ENCODE measurements around the gene SH3PXD2B.
"Not testable (repeated sequence)": the region's sequence is repeated elsewhere in the genome, so short reads cannot be mapped to it uniquely, and the experiment has no call there.

The SH3PXD2B gene

DNA sequence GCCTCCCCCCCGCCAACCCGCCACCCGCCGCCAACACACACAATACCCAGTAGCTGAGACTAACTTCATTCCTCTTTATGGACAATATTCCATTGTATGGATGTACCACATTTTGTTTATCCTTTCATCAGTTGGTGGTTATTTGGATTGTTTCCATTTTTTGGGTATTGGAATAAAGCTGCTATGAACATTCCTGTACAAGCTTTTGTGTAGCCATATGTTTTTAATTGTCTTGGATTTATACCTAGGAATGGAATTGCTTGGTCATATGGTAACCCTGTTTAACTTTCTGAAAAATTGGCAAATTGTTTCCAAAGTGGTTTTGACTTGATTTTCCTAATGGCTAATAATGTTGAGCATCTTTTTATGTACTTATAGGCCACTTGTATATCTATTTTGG lies 165.9 kb downstream of the SH3PXD2B start:
- no peak for DNase-seq

DNA sequence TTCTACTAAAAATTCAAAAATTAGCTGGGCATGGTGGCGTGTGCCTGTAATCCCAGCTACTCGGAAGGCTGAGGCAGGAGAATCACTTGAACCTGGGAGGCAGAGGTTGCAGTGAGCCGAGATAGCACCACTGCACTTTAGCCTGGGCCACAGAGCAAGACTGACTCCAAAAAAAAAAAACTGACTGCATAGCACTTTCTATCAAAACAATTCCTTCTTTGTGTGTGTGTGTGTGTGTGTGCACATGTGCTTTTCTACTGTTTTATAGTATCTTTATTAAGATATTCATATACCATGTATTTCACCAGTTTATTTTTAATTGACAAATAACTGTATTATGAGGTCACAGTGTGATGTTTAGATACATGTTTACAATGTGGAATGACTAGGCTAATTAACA lies 167.2 kb downstream of the SH3PXD2B start:
- DNase-seq, result not testable (repeated sequence)

DNA sequence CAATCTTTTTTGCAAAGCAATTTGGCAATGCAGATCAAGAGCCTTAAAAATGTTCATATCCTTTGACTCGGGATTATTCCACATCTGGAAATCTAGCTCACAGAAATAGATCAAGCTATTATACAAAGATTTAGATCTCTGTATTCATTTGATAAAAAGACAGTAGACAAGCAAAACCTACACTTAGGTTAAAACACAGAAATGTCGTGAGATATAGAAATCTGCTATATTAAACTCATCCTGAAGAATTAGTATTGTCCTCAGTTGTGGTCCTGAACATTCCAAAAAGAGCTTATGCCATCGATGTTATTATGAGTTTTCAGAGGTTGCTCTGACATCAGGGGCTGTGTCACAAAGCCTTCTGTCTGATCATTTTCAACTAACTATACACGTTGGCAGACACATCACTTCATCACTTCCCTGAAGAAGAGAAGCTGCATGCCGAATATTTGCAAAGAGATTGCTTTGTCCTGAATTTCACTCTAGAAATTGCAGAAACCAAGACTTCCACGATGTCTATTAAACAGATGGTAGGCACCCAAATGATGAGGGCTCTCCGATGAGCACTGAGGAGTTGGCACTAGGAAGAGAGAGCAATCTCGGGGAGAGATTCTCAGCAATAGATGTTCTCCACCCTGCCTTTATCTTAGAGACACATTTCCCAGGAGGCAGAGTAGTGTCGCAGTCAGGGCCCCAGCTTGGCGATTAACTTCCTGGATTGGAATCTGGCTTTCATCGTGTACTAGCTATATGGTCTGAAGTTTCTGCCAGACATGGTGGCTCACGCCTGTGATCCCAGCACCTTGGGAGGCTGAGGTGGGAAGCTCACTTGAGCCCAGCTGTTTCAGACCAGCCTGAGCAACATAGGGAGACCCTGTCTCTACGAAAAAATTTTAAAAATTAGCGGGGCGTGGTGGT lies 168.8 kb downstream of the SH3PXD2B start:
- no peak for DNase-seq

DNA sequence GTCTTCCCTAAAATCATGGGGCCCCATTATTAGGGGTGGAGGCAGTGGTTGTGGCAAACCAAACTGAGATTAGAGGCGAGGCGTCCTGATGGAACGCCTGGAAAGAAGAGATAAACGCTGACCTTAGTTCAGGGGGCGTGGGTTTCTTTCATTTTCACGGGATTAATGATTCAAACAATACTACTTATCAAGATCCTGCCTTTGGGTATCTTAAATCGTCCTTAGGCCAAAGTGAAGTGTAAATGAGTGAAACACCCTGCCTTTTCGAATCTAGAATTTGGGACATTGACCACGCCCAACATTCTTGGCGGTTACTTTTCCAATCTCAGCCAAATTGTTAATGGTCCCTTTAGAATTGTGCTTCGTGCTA lies 169.7 kb downstream of the SH3PXD2B start:
- peak; percentile 39 for DNase-seq

DNA sequence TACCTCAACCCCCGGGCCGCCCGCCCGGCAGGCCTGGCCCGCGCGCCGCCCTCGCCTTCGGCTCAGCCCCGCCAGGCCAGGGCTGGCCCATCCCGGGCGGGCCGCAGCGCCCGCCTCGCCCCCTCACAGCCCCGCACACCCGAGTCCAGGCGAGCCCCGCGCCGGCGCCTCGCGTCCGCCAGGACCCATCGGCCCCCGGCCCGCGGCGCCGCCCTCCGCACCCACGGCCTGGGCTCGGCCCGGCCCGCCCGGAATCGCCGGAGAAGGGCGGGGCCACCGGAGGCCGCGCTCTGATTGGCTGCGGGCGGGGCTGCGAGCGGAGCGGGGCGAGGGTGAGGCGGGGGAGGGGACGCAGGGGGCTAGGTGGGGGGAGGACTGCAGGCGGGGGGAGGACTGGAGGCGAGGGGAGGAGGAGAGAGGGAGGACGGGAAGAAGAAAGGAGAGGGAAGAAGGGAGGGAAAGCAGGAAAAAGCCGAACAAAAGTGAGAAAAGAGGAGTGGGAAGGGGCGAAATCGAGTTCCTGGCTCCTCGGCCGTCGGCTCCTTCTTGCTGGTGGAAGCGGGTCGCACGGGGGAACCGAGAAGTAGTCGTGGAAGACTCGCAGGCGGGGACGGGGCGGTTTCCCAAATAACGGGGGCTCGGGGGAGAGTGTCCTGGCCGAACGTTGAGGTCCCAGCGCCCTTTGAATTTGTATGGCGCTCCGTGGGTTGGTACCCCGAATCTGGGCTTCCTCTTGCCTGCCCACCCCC lies 170.3 kb downstream of the SH3PXD2B start:
- DNase-seq, result peak; percentile 87

DNA sequence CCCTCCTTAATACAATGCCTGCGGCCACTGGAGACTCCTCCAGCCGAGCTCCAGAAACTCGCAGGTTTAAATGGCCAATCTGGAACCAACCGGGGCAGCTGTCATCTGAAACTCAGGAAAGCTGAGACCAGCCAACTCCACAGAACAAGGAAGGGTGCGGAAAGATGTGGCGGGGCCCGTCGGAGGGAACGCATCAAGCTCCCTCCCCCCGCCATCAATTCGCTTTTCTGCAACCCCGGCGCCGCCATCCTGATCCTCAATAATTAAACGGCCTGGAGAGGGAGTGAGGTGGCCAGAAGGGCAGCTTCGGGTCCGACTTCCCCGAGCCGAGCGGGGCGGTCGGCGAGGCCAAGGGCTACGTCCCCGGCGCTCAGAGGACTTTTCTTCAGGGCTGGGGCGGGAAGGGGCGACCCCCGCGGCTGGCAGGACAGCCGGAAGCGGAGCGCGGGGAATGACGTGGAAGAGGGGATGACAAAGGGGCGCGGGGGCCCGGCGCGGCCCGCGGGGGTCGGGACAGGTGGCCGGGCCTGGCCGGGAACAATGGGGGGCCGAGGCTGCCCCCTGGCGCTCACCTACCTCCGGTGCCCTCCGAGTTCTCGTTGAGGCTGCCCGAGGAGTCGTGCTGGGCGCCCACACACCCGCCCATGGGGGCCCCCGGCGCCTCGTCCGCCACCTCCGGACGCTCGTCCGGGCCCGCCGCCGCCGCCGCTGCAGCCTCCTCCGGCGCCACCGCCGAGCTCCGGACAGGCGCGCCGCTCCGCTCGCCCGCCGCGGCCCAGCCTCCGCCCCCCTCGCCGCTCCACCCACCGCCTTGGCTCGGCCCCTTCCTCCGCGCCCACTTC lies 171.1 kb downstream of the SH3PXD2B start, which contains the start of gene UBTD2:
TSS of gene UBTD2 (minus strand) at position 745 of the 842 bp plus-strand sequence. CDS start at position 646, 99 bp downstream.
- peak; percentile 84 for DNase-seq

DNA sequence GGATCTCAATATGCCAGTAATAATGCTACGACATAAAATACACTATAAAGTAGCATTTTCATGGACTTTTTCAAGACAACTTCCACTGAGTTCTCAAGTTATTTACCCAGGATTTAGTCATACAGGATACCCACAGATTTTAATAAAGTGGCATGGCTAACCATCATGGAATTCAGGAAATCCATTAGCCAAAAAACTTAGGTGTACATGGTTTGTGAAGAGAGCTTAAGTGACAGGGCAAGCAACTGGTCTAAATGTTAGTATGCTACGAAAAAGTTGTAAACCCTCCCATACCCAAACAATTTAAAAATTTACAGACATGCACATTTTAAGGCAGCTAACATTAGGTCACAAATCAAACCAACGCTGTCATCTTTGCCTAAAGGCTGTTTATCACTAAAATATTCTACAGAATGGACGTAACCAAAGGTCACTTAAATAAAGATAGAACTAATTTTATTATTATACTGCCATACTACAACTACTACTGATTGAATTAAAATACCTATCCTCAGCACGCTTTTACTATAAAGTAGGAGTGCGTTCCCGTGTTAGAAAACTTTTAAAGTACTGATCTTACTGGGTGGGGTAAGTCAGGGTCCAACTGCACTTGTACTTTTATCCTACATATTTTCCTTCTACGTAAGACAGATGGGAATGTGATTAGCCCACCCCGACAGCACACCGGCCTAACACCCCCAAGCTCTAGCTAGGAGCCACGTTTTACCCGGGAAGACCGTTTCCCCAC lies 171.9 kb downstream of the SH3PXD2B start:
- no peak for DNase-seq

DNA sequence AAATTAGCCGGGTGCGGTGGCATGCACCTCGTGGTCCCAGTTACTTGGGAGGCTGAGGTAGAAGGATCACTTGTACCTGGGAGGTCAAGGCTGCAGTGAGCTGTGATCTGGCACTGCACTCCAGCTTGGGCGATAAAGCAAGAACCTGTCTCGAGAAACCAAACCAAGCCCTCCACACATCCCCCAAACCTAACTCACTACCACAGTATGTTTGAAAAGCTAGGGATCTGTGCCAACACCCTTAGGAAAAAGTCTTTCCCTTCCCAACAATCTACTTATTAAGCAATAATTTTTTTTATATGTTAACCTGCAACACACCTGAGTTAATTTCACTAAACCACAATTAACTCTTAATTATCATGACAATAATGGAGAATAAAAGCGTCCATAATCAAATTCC lies 173.0 kb downstream of the SH3PXD2B start:
- no peak for DNase-seq

DNA sequence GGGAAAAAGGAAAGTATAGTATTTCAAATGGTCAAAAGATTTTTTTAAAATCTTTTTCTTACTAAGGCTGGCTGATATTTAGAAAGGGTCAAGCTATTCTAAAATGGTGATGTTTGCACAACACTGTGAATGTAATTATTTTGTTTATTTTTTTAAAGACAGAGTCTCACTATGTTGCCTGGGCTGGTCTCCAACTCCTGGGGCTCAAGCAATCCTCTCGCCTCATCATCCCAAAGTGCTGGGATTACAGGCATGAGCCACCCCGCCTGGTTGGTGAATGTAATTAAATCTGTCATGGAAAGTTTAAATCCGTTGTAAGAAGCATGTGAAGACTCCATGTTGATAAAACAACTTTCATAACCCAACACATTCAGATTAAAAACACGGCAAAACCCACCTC lies 173.4 kb downstream of the SH3PXD2B start:
- DNase-seq, result no peak

DNA sequence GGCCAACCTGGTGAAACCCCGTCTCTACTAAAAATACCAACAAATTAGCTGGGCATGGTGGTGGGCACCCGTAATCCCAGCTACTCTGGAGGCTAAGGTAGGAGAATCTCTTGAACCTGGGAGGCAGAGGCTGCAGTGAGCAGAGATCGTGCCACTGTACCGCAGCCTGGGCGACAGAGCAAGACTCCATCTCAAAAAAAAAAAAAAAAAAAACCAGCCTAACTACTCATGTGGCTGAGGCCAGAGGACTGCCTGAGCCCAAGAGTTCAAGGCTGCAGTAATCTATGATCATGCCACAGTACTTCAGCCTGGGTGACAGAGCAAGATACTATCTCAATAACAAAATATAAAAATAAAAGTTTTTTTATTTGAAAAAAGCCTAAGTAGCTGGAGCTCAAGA lies 174.0 kb downstream of the SH3PXD2B start:
- no peak for DNase-seq

DNA sequence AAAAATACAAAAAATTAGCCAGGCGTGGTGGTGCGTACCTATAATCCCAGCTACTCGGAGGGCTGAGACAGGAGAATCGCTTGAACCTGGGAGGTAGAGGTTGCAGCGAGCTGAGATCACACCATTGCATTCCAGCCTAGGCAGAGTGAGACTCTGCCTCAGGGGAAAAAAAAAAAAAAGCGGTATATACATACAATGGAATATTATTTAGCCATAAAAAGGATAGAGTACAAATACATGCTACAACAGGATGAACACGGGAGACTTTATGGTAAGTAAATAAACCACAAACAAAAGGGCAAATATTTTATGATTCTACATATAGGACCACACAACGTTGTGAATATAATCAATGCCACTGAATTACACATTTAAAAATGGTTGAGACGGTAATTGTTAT lies 176.0 kb downstream of the SH3PXD2B start:
- no peak for DNase-seq

DNA sequence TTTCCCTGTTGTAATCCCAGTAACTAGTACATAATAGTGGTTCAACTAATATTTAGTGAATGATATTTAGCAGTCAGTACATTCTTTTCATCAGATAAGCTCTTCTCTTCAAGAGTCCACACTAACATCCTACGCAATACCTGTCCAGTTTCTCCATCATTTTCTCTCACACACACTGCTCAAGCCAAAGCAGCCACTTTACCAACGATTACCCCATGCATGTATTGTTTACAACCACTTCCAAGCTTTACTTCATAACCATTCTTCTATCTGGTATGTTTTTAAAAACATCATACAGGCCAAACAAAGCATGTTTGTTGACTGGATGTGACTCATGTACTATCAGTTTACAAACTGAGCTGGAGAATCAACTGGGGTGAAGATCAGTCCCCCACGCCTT lies 178.1 kb downstream of the SH3PXD2B start:
- DNase-seq, result no peak
